Type B pancreatic cell (in vitro differentiated cells): Measurements from ENCODE around the gene TOLLIP. TPM values are rescaled to one million over a fixed set of nuclear protein-coding genes. Genes with fewer than 3 reads are reported as not detected.

Experiments used
- DNase-seq: peaks from one replicate; pipeline ENCODE4 v3.0.0; 2021; ENCODE audit warnings: mixed read lengths; ENCODE audit not compliant: unreplicated experiment; ENCODE audit errors: extremely low spot score
- H3K27ac Mint-ChIP-seq: 2 replicates; pipeline ENCODE4 v1.8.0; 2021; ENCODE audit warnings: mild to moderate bottlenecking, mixed read lengths
- H3K27me3 Mint-ChIP-seq: 2 replicates; pipeline ENCODE4 v1.8.0; 2021; ENCODE audit warnings: mixed read lengths
- H3K36me3 Mint-ChIP-seq: 2 replicates; pipeline ENCODE4 v1.8.0; 2021; ENCODE audit warnings: mixed read lengths
- H3K4me1 Mint-ChIP-seq: one replicate; pipeline ENCODE4 v1.8.0; 2021; ENCODE audit warnings: mixed read lengths; ENCODE audit not compliant: unreplicated experiment
- H3K4me3 Mint-ChIP-seq: 2 replicates; pipeline ENCODE4 v1.8.0; 2021; ENCODE audit warnings: mild to moderate bottlenecking, mixed read lengths
- H3K9me3 Mint-ChIP-seq: 2 replicates; pipeline ENCODE4 v1.8.0; 2021; ENCODE audit warnings: mixed read lengths
- CTCF ChIP-seq: fragments of 200-600 bp; sonication (generic); conservative IDR thresholded peaks from 2 replicates; pipeline ENCODE4 v1.5.0; 2021; ENCODE audit warnings: antibody characterized with exemption, mild to moderate bottlenecking
- total RNA-seq: library from RNA; stranded (reverse); gene quantifications from 2 replicates; pipeline ENCODE4 v1.2.1, GENCODE V29; 2021; ENCODE audit warnings: low replicate concordance

TOLLIP gene
- total RNA-seq, 1 donor from 2014 or later: 49.2 TPM

- H3K36me3 Mint-ChIP-seq: no peaks in the 10 kb centered on the region
- no peaks in the 10 kb centered on the region for H3K9me3 Mint-ChIP-seq
- no peak for TF ChIP-seq CTCF
- no peak overlapping the region for H3K27ac Mint-ChIP-seq
- H3K27me3 Mint-ChIP-seq: no peaks in the 10 kb centered on the region
- H3K4me1 Mint-ChIP-seq: no peaks in the 10 kb centered on the region
- no peak for DNase-seq
- no peak overlapping the region for H3K4me3 Mint-ChIP-seq
Observed at GRCh38 chr11:1255151-1255550, 54.3 kb downstream of the TOLLIP start.

GRCh38 chr11:1254733-1255132 is 54.7 kb downstream of the TOLLIP start:
- H3K27ac Mint-ChIP-seq: no peak overlapping the region
- no peaks in the 10 kb centered on the region for H3K9me3 Mint-ChIP-seq
- H3K4me3 Mint-ChIP-seq: no peak overlapping the region
- H3K27me3 Mint-ChIP-seq: no peaks in the 10 kb centered on the region
- no peak for DNase-seq
- TF ChIP-seq CTCF: no peak
- H3K36me3 Mint-ChIP-seq: no peaks in the 10 kb centered on the region
- no peaks in the 10 kb centered on the region for H3K4me1 Mint-ChIP-seq

GRCh38 chr11:1254086-1254648 is 55.3 kb downstream of the TOLLIP start:
- Mint-ChIP-seq H3K4me3 (no peak overlapping the region), H3K9me3 (no peaks in the 10 kb centered on the region), H3K4me1 (no peaks in the 10 kb centered on the region), H3K27me3 (no peaks in the 10 kb centered on the region), H3K36me3 (no peaks in the 10 kb centered on the region), H3K27ac (no peak overlapping the region)
- no peak for TF ChIP-seq CTCF
- DNase-seq: no peak

GRCh38 chr11:1253103-1253485 is 56.3 kb downstream of the TOLLIP start:
- DNase-seq: no peak
- Mint-ChIP-seq H3K4me1 (no peaks in the 10 kb centered on the region), H3K36me3 (no peaks in the 10 kb centered on the region), H3K27me3 (no peaks in the 10 kb centered on the region), H3K4me3 (no peak overlapping the region), H3K27ac (no peak overlapping the region), H3K9me3 (no peaks in the 10 kb centered on the region)
- no peak for TF ChIP-seq CTCF

GRCh38 chr11:1252371-1253102 is 56.9 kb downstream of the TOLLIP start:
- TF ChIP-seq CTCF: no peak
- H3K36me3 Mint-ChIP-seq: no peaks in the 10 kb centered on the region
- no peaks in the 10 kb centered on the region for H3K4me1 Mint-ChIP-seq
- no peak overlapping the region for H3K4me3 Mint-ChIP-seq
- H3K27me3 Mint-ChIP-seq: no peaks in the 10 kb centered on the region
- DNase-seq: no peak
- no peaks in the 10 kb centered on the region for H3K9me3 Mint-ChIP-seq
- H3K27ac Mint-ChIP-seq: no peak overlapping the region
